ENCODE data around the gene NEGR1.

- TF ChIP-seq CTCF (IDR thresholded peaks at IDR 0.05) (no peak), ZFX (IDR thresholded peaks at IDR 0.05; ENCODE audit: borderline replicate concordance) (no peak)
Observed at GRCh38 chr1:71956613-71957285, 325.6 kb downstream of the NEGR1 start.

Measured in 22Rv1 (cell line).